Islet of Langerhans (tissue), 1 donor: ENCODE measurements around the gene ZNF516.

ENCODE experiments used
- FAIRE-seq: peaks from one replicate; lab custom pipeline; 2011; peaks lifted over from hg19 to GRCh38; lab: Jason Lieb, UNC

The ZNF516 gene

GRCh38 chr18:76453932-76454331, 41.1 kb downstream of the ZNF516 start:
- FAIRE-seq = no peak

- peak; percentile 30 for FAIRE-seq
Observed at GRCh38 chr18:76453057-76453561, 41.9 kb downstream of the ZNF516 start.

DNA sequence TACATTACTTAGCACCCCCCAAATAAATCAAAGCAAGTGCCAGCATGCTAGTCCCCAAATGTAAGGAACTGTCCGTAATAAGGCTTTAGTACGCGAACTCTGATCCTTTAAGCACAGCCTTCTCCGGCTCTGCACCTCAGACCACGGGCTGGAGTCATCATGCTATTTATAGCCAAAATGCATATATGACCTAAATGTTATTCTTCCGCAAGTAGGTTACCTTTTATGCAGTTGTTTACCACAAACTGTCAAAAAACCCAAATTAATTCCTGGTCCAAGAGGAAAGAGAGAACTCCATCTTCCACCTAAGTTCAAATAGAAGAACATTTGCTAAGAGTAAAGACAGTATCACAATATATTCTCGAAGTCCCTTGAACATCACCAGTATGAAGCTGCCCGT, 42.7 kb downstream of the ZNF516 start:
- FAIRE-seq = no peak

GRCh38 chr18:76451396-76452331, 43.4 kb downstream of the ZNF516 start:
- no peak for FAIRE-seq

DNA sequence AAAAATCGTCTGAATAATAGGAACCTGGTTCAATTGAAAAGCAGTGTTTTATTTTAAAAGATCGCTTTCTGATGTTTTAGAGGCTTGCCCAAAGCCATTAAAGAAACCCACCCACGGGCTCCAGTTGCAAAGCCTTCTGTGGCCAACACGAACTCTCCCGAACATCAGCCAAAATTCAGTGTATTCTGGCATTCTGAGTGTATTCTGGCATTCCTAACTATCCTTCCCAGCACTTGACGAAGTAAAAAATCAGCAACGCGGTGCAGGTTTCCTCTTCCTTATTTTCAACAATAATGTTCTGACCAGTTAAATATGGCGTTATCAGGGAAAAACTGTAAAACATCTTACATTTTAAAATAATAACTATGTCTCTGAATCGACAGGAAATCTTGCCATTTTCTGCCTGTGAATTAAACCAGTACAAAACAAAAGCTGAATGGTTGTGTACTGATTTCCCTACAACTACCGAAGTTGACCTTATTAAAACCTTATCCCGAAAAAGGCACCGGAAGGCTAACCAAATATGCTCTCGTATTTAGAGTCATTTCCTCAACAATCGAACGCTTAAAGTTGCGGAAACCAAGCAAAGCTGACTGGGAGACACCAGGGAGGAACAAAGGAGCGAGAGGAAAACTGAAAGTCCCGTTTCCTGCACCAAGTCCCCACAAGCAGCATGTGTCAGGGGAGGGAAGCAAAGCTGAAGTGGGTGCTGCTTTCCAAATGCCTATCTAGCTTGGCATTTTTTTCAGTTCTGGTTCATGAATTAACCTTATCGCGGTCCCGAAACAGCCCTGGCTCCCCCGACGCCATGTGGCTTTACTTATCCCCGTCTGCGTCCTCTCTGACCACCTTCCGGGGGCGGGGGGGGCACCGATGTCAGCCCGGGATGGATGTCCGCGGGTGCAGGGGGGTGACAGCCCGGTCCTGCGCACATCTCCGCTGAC, 44.3 kb downstream of the ZNF516 start:
- FAIRE-seq = peak; percentile 5

- no peak for FAIRE-seq
Observed at GRCh38 chr18:76449111-76449453, 46.0 kb downstream of the ZNF516 start.

DNA sequence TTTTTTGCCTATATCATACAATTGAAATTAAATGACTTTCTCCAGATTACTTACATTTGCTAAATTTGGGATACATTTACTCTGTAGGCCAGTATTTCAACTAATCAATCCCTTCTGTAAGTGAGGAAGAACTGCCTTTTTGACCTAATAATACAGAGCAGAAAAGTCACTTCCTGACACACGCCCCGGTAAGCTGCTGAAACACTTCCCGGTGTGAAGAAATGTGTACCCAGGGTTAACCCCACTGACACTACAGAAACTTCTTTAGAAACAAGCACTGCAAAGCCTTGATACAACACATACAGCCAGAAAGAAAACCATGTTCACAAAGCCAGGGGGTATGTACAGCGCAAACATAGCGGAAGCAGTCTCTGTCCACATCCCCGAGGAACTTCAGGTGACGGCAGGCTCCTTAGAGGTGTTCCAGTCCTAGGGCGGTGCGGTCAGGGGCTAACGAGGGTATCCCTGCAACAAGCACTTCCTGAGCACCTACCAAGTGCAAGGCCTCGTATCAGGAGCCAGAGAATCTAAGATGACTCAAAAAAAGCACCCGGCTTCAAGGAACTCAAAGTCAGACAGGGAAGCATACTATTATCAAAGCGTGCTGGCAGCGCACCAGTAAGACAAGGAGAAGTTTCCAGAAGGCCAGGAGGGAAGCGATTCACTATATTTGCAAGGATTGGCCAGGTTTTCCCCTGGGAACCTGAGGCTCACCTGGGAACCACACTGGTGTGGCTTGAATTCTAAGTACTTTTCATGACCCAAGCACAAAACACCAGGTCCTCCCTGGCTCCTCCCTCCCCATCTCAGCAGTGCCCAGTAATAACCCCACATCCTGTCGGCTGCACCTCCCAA, 46.6 kb downstream of the ZNF516 start:
- FAIRE-seq = peak; percentile 66

- no peak for FAIRE-seq
Observed at GRCh38 chr18:76447258-76447890, 47.7 kb downstream of the ZNF516 start.

DNA sequence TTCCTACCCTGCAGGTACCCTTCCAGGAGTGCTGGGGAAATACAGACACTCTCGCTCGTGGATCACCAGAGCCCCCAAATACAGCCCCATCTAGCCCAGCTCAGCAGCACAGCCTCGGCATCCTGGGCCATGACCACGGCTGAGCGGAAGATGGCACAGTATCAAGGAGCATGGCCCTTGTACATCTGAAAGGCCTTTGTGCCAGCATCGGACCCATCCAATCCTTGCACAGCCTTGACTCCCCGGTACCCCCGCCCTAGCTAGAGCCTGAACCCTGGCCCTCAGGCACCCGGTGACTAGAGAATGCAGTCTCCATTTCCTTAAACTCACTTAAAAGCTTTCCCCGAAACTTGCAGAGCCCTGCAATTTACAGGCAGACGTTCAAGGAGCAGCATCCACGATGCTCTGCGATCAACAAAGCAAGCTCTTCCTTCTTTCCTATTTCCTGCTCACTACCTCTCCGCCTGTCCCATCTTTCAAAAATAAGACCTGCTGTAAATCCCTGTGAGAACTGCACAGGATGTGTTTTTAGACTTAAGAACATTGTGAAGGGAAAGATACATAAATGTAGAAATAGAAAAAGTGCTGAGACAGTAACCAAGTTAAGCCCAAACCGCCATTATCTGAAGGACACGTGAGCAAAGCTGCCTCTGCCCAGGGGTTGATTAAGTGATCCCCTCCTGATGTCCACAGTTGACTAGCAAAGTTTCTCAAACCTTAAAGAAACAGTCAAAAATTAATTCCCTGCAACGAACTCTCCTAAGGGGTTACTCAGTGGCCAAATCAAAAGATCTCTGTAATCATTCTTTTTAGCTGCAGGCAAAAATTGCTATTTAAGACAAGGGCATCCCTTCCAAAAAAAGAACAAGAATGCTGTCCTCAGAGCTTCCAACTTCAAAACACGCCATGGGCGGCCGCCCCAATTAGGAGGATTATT, 48.5 kb downstream of the ZNF516 start:
- no peak for FAIRE-seq

DNA sequence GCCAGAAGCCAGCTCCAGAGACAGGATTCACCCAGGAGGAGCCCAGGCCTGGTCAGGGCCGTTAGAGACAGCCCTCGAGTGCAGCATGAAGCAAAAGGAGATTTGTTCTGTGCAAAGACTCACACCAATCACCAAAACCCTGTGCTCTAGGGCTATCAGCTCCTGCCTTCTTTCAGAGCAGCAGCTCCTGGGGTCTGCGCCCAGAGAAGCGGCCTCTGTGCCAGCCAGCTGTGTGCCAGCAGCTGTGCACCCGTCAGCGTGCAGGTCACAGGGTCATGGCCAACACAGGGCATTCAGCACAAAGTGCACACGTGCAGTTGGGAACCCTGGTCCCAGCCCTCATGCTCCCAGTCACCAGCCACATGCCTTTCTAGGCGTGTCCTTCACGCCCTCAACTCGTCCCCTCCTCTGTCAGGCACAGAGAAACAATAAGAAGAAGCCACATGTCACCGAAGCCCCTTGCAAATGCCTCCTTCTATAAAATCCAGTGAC, 49.3 kb downstream of the ZNF516 start:
- FAIRE-seq = no peak

DNA sequence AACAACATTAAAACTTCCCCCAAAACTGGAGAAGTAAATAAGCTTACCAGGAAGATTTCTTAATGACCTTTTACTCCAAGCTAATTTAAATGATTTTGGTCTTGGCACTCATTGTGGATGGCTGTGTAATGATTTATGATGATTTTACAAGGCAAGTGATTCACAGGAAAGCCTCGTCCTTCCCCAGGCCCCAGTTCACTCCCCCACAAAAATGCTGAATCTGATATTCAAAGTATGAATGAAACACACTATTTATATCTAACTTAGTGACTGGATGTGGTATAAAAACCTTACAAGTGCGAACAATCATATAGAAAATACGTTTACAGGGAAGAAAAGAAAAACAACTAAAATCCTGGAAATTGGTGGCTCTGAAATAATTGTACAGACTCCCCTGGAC, 49.8 kb downstream of the ZNF516 start:
- no peak for FAIRE-seq

GRCh38 chr18:76444446-76445105, 50.5 kb downstream of the ZNF516 start:
- no peak for FAIRE-seq

- no peak for FAIRE-seq
Observed at GRCh38 chr18:76443519-76444445, 51.3 kb downstream of the ZNF516 start.

DNA sequence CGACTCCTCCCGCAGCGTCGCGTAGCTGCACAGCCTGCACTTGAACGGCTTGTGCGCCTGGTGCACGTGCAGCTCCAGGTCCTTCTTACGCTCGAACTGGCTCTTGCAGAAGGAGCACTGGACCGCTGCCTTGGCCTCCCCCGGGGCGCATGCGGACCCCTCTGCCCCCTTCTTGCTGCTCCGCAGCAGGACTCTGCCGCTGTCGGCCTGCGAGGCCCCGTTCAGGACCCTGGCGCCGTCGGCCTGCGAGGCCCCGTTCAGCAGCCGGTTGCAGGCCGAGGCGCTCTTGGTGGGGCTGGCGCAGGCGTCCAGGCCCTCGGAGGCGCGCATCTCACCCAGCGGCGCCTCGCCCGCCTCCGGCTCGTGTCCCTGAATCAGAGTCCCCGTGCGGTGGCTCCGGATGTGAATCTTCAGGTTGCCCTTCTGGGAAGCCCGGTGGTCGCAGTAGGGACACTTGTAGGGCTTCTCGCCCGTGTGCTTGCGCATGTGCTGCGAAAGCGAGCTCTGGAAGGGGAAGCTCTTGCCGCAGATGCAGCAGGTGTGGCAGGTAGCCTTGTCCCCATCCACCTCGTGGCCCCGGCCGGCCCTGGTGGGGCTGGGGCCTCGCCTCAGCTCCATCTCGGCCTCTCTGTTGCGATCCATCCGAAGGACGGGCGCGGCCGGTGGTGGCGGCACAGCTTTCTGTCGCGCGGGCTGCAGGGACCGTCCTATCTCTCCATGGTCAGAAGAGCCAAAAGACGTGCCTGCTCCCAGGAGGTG, 52.5 kb downstream of the ZNF516 start:
- FAIRE-seq = no peak

DNA sequence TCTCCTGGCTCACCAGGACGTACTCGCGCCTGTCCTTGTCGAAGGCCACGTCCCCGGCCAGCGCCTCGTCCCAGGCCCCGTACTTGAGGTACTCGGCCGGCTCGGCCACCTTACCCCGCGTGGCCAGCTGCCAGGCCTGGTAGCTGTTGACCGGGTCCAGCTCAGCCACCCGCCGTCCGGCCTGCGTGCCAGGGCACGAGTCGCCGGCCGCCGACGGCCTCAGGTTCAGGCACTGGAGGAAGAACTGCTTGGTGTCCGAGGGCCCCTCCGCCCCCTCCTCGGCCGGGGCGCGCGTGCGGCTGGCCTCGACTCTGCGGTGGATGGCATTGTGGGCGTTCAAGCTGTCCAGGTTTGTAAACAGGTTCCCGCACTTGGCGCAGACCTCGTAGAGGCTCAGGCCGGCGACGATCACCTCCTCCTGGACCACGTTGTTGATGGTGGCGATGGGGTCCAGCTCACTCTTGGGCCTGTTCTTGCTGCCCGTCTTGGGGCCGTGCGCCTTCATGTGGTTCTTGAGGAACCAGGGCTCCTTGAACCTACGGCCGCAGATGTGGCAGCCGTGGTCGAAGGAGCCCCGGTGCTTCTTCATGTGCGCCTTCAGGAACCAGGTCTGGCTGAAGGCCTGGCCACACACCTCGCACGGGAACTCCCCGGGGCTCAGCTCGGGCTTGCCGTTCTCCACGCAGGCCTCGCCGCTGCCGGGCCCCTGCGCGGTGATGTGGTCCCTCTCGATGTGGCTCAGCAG, 53.2 kb downstream of the ZNF516 start:
- no peak for FAIRE-seq

DNA sequence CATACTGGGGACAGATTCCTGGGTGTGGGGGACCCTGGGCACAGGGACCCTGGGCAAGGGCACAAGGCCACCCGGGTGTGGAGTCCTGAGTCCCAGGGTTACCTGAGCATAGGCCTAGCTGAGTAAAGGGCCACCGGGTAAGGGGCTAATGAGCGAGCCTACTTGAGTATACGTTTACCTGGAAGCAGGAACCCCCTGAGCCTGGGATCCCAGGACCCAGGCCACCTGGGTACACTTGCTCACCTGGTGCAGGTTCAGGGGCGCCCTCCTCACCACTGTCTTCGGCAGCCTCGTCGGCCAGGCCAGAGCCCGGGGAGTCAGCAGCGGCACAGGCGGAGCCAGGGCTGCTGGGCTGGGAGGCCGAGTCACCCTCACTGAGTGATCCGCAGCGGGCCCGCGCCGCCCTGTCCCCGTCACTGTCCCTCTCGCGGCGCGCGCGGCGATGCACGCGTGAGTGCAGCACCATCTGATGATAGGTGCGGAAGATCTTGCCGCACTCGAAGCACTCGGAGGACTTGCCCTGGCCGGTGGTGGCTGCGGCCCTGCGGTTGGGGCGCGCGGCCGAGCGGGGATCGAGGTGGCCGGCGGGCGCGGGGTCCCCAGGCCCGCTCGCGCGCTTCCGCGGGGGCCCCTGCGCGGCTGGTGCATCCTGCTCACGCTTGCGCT, 53.9 kb downstream of the ZNF516 start:
- FAIRE-seq = no peak
